D721Med (cell line): ENCODE results near the gene NKD2.

ENCODE experiments used
- DNase-seq: peaks from one replicate; pipeline ENCODE4 v3.0.0; 2011; ENCODE audit warnings: low spot score; ENCODE audit not compliant: insufficient read length
- FAIRE-seq: peaks from 2 replicates; lab custom pipeline; 2011; peaks lifted over from hg19 to GRCh38; lab: Jason Lieb, UNC
- CTCF ChIP-seq: IDR thresholded peaks from 2 replicates; pipeline ENCODE4 v1.5.1; 2012; ENCODE audit warnings: mild to moderate bottlenecking, control low read depth; ENCODE audit not compliant: insufficient read depth; ENCODE audit errors: missing control alignments

NKD2 gene

GRCh38 chr5:1035421-1036405, 27.1 kb downstream of the NKD2 start:
- TF ChIP-seq CTCF, result no peak
- FAIRE-seq (no peak), DNase-seq (peak; percentile 12)

DNA sequence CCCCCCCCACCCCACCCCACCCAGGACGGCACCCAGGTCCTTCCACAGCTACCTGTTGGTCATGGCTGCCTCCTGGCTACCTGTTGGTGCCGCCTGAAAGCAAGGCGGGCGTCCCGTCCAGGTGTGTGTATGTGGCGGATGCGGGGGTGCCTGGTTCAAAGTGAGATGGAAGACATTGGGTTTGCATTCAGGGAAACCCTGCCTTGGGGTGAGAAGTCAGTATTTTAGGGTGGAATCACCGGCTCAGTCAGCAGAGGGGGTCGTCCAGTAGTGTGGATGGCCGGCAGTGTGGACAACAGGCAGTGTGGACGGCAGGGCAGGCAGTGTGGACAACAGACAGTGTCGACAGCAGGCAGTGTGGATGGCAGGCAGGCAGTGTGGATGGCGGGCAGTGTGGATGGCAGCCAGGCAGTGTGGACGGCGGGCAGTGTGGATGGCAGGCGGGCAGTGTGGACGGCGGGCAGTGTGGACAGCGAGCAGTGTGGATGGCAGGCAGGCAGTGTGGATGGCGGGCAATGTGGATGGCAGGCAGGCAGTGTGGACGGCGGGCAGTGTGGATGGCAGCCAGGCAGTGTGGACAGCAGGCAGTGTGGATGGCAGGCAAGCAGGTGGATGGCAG, 28.0 kb downstream of the NKD2 start:
- DNase-seq (peak; percentile 14), FAIRE-seq (no peak)
- no peak for TF ChIP-seq CTCF

DNA sequence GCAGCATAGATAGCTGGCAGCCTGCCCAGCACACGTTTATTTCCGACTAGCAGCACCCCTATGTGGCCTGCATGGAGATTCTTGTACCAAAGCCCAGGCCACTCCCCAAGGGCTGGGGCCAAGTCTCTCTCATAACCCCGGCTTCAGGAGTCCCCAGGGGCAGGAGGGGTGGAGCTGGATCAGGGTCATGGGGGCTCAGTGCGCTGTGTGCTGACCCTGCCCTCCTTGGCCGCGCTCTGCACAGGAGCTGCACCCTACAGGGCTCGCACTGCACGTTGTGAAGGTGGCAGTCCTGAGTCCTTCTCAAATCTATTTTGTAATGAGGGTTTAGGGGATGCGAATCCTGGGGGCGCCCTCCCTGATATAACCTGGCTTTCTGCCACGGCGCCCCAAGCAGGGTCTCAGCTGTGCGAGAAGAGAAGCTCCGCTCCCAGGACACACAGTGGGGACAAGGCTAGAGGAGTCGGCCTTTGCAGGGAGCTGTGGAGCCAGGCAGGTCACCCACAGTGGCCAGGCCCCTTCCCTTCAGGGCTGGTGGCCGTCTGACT, 28.6 kb downstream of the NKD2 start:
- no peak for TF ChIP-seq CTCF
- peak; percentile 9 for DNase-seq
- FAIRE-seq, result no peak

DNA sequence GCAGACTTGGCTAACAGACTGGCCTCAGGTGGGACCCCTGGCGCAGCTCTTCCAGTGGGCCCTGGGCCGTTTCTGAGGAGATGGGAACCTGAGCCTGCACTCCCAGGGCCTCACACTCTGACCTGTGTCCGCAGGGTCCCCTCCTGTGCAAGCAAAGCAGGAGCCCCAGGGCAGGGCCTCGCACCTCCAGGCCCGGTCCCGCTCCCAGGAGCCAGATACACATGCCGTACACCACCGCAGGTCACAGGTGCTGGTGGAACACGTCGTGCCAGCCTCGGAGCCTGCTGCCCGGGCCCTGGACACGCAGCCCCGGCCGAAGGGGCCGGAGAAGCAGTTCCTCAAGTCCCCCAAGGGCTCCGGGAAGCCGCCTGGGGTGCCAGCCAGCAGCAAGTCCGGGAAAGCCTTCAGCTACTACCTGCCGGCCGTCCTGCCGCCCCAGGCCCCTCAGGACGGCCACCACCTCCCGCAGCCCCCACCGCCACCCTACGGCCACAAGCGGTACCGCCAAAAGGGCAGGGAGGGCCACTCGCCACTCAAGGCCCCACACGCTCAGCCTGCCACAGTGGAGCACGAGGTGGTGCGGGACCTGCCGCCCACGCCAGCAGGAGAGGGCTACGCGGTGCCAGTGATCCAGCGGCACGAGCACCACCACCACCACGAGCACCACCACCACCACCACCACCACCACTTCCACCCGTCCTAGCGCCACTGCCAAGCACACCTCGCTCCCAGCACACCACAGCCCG, 29.2 kb downstream of the NKD2 start:
- no peak for FAIRE-seq
- peak; percentile 10 for DNase-seq
- no peak for TF ChIP-seq CTCF

DNA sequence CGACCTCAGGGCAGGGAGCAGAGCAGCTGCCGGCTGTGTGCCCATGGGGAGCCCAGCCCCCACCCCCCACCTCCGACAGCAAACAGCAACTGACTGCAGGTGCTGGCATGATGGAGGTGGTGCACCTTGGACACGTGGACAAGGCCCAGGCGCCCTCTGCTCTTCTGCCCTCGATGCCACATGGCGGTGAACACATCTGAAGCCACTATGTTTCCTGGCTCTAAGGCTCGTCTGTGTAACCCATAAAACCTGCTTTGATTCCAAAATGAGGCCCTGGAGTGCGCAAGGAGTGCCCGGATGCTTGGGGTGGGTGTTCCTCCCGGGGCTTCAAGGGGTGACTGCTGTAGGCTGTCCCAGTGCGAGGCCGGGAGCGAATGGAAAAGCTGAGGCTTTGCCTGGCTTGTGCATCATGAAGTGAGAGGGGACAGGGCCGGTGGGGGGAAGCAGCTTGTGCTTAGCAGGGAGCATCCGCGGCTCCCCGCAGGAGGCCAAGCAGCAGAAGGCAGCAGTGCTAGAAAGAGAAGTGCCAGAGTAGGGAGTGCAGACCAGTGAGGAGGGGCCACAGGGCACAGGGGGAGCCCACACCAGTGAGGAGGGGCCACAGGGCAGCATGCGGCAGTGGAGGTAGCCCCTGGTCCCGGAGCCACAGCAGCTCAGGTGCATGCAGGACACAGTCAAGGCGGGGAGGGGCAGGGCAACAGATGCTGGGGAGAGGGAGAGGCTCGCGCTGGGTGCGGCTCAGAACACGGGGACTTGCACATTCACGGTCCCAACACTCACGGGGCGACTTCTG, 30.0 kb downstream of the NKD2 start:
- no peak for FAIRE-seq
- TF ChIP-seq CTCF, result no peak
- DNase-seq, result peak; percentile 6

DNA sequence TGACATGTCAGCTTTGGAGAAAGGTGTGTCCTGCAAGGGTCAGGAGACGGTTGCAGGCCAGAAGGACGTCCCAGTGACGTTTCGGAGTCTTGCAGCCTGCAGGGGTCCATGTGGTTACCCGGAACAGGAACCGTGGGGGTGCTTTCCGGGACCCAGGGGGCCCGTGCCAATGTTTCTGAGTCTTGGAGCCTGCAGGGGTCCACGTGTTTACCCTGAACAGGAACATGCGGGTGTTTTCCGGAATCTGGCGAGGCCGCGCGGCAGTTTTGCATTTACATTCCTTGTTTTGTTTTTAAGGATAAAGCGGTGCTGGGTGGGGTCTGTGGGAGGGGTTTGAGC, 30.6 kb downstream of the NKD2 start:
- TF ChIP-seq CTCF, result no peak
- no peak for FAIRE-seq
- DNase-seq, result no peak
